Right atrium auricular region (tissue), 2 donors: Measurements from ENCODE around the gene CACNA1G. TPM values are rescaled to one million over a fixed set of nuclear protein-coding genes. Genes with fewer than 3 reads are reported as not detected.

Source experiments
- DNase-seq: peaks from one replicate; pipeline ENCODE4 v3.0.0-alpha.2; 2019; ENCODE audit warnings: low spot score
- H3K27ac ChIP-seq, 2 donors: fragments of 200-600 bp; sonication (generic); 1 replicate in 1 of 2; 2 replicates in 1 of 2; pipeline ENCODE4 v1.5.1; 2016 to 2019
- H3K27me3 ChIP-seq, 2 donors: fragments of 200-600 bp; sonication (generic); one replicate each; pipeline versions ENCODE4 v1.5.1 to v1.6.0; 2017 to 2019
- H3K36me3 ChIP-seq: fragments of 200-600 bp; sonication (generic); one replicate; pipeline ENCODE4 v1.5.1; 2016
- H3K4me1 ChIP-seq, 2 donors: fragments of 200-600 bp; sonication (generic); one replicate each; pipeline versions ENCODE4 v1.5.1 to v1.6.0; 2017 to 2019
- H3K4me3 ChIP-seq, 2 donors: fragments of 200-600 bp; sonication (generic); 1 replicate in 1 of 2; 2 replicates in 1 of 2; pipeline ENCODE4 v1.5.1; 2017 to 2019; ENCODE audit warnings: mild to moderate bottlenecking in 1 of 2, moderate library complexity in 1 of 2
- H3K9me3 ChIP-seq, 2 donors: fragments of 200-600 bp; sonication (generic); one replicate each; pipeline ENCODE4 v1.5.1; 2019
- CTCF ChIP-seq, 2 donors: fragments of 200-600 bp; sonication (generic); IDR thresholded peaks; one replicate each; pipeline ENCODE4 v1.5.1; 2019; ENCODE audit warnings: antibody characterized with exemption in 2 of 2
- total RNA-seq, 2 donors: library from RNA; depleted of rRNA; stranded (reverse); fragments of >200 nt; gene quantifications; one replicate each; pipeline ENCODE4 v1.1.0, GENCODE V29; 2016

Gene CACNA1G
- total RNA-seq, 2 donors from 2014 or later: 4.3 to 6.2 TPM

GRCh38 chr17:50665838-50666237 lies 105.3 kb downstream of the CACNA1G start:
- TF ChIP-seq CTCF (IDR thresholded peaks at IDR 0.05): no peak
- no peak overlapping the region for H3K27ac ChIP-seq
- no peaks in the 10 kb centered on the region for H3K27me3 ChIP-seq
- H3K9me3 ChIP-seq: no peaks in the 10 kb centered on the region
- H3K4me3 ChIP-seq: no peak overlapping the region
- H3K36me3 ChIP-seq: no peaks in the 10 kb centered on the region
- peaks cover 0 to 17% of the 10 kb centered on the region in 2 donors for H3K4me1 ChIP-seq
- no peak for DNase-seq

DNA sequence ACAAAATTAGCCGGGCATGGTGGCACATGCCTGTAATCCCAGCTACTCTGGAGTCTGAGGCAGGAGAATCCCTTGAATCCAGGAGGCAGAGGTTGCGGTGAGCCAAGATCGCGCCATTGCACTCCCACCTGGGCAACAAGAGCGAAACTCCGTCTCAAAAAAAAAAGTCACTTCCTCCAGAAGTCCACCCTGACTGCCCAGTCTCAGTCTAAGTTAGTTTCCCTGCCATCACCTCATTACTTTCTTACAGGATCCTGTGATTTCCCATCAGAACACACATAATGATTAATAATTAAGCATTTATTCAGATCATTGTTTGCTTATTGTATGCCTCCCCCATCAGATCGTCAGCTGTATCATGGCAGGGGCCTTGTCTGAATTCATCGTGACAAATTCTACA lies 105.8 kb downstream of the CACNA1G start:
- H3K27me3 ChIP-seq: no peaks in the 10 kb centered on the region
- peaks cover 0 to 12% of the 10 kb centered on the region in 2 donors for H3K4me1 ChIP-seq
- H3K9me3 ChIP-seq: no peaks in the 10 kb centered on the region
- TF ChIP-seq CTCF (IDR thresholded peaks at IDR 0.05): no peak
- H3K4me3 ChIP-seq: no peak overlapping the region
- H3K27ac ChIP-seq: no peak overlapping the region
- no peak for DNase-seq
- H3K36me3 ChIP-seq: no peaks in the 10 kb centered on the region

GRCh38 chr17:50667259-50668024 lies 106.9 kb downstream of the CACNA1G start:
- no peak overlapping the region for H3K4me3 ChIP-seq
- no peaks in the 10 kb centered on the region for H3K27me3 ChIP-seq
- peaks cover 0 to under 1% of the 10 kb centered on the region in 2 donors for H3K4me1 ChIP-seq
- no peak for TF ChIP-seq CTCF (IDR thresholded peaks at IDR 0.05)
- H3K27ac ChIP-seq: no peak overlapping the region
- DNase-seq: no peak
- H3K9me3 ChIP-seq: no peaks in the 10 kb centered on the region
- no peaks in the 10 kb centered on the region for H3K36me3 ChIP-seq

- Histone ChIP-seq H3K4me1 (no peaks in the 10 kb centered on the region), H3K27me3 (no peaks in the 10 kb centered on the region), H3K27ac (no peak overlapping the region), H3K36me3 (no peaks in the 10 kb centered on the region), H3K4me3 (no peak overlapping the region), H3K9me3 (no peaks in the 10 kb centered on the region)
- TF ChIP-seq CTCF (IDR thresholded peaks at IDR 0.05): no peak
- no peak for DNase-seq
Observed at GRCh38 chr17:50668025-50668837, 107.7 kb downstream of the CACNA1G start.

GRCh38 chr17:50668838-50669581 lies 108.5 kb downstream of the CACNA1G start:
- Histone ChIP-seq H3K9me3 (no peaks in the 10 kb centered on the region), H3K27me3 (no peaks in the 10 kb centered on the region), H3K27ac (no peak overlapping the region), H3K36me3 (no peaks in the 10 kb centered on the region), H3K4me1 (no peaks in the 10 kb centered on the region), H3K4me3 (no peak overlapping the region)
- DNase-seq: no peak
- no peak for TF ChIP-seq CTCF (IDR thresholded peaks at IDR 0.05)
